Measurements from ENCODE around the gene OR1L4. TPM values are rescaled to one million over a fixed set of nuclear protein-coding genes. Genes with fewer than 3 reads are reported as not detected.

Gene OR1L4, protein sequence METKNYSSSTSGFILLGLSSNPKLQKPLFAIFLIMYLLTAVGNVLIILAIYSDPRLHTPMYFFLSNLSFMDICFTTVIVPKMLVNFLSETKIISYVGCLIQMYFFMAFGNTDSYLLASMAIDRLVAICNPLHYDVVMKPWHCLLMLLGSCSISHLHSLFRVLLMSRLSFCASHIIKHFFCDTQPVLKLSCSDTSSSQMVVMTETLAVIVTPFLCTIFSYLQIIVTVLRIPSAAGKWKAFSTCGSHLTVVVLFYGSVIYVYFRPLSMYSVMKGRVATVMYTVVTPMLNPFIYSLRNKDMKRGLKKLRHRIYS
- total RNA-seq (not detected), polyA plus RNA-seq (ENCODE audit: insufficient read depth, low read depth, low replicate concordance) (not detected)
- long read RNA-seq, donor 1, result 0 reads
- long read RNA-seq, donor 2, result 0 reads

GRCh38 chr9:122723690-122724089, at the start of gene OR1L4:
OR1L4 (plus strand) TSS chr9:122723990; CDS start chr9:122723990, 0 bp downstream.
- TF ChIP-seq CTCF (IDR thresholded peaks at IDR 0.05), result no peak
- no peak within 1 kb of the TSS for H3K4me3 ChIP-seq
- H3K9me3 ChIP-seq, result no peaks in the 10 kb centered on the region
- H3K27ac ChIP-seq, result no peak within 1 kb of the TSS
- intact Hi-C loops (cut with DNase I; ENCODE audit: low total_unique reads), result no loop called here
- DNase-seq, result no peak
- H3K4me1 ChIP-seq, result no peaks in the 10 kb centered on the region
- H3K27me3 ChIP-seq, result no peaks in the 10 kb centered on the region
- no peaks in the 10 kb centered on the region for H3K36me3 ChIP-seq (ENCODE audit: low read depth, missing control alignments)
- WGBS, 2 donors, result 82 to 87% methylated on average over 1 of the region's 1 CpG

DNA sequence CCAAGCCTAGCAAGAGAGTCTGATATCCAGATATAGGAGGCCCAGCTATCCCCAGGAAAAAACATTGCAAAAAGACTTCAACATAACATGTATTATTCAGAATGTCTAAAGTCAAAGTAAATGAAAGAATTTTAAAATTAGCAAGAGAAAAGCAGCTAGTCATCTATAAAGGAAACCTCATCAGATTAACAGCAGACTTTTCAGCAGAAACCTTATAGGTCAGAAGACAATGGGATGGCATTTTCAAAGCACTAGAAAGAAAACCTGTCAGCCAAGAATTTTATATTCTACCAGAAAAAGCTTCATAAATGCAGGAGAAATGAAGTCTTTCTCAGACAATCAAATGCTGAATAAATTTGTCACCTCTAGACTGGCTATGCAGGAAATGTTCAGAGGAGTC, 38.9 kb upstream of the OR1L4 start:
- Histone ChIP-seq H3K4me1 (no peaks in the 10 kb centered on the region), H3K27ac (no peak overlapping the region), H3K9me3 (no peaks in the 10 kb centered on the region), H3K36me3 (ENCODE audit: low read depth, missing control alignments) (no peaks in the 10 kb centered on the region), H3K27me3 (no peaks in the 10 kb centered on the region), H3K4me3 (no peak overlapping the region)
- DNase-seq, result no peak
- TF ChIP-seq CTCF (IDR thresholded peaks at IDR 0.05) (no peak), POLR2A (IDR thresholded peaks at IDR 0.05) (no peak)
- intact Hi-C loops (cut with DNase I; ENCODE audit: low total_unique reads), result no loop called here

DNA sequence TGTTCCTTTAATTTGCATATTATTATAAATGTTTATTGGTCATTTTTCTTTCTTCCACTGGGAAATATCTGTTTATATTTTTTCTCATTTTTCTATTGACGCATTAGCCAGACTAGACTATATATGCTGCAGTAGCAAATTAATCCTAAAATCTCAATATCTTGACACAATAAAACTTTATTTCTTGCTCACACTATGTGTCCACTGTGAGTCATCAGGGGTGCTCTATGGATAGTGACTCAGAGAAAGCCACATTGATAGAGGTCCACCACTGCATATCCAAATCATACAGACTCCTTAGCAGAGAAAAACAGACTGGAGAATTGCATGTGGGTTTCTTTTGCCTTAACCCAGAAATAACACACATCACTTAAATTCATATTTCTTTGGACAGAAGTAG, 28.1 kb upstream of the OR1L4 start:
- Histone ChIP-seq H3K36me3 (ENCODE audit: low read depth, missing control alignments) (no peaks in the 10 kb centered on the region), H3K9me3 (no peaks in the 10 kb centered on the region), H3K4me3 (no peak overlapping the region), H3K4me1 (no peaks in the 10 kb centered on the region), H3K27ac (no peak overlapping the region), H3K27me3 (no peaks in the 10 kb centered on the region)
- DNase-seq, result no peak
- TF ChIP-seq CTCF (IDR thresholded peaks at IDR 0.05) (no peak), POLR2A (IDR thresholded peaks at IDR 0.05) (no peak)
- intact Hi-C loops (cut with DNase I; ENCODE audit: low total_unique reads), result no loop called here
- WGBS, 2 donors, result 83 to 95% methylated on average over 1 of the region's 1 CpG

- TF ChIP-seq POLR2A (IDR thresholded peaks at IDR 0.05) (no peak), CTCF (IDR thresholded peaks at IDR 0.05) (no peak)
- Histone ChIP-seq H3K36me3 (ENCODE audit: low read depth, missing control alignments) (no peaks in the 10 kb centered on the region), H3K27ac (no peak overlapping the region), H3K4me1 (no peaks in the 10 kb centered on the region), H3K4me3 (no peak overlapping the region), H3K27me3 (no peaks in the 10 kb centered on the region), H3K9me3 (no peaks in the 10 kb centered on the region)
- intact Hi-C loops (cut with DNase I; ENCODE audit: low total_unique reads), result no loop called here
- DNase-seq, result no peak
- WGBS, 2 donors, result 85 to 86% methylated on average over 7 of the region's 7 CpGs
Measured at GRCh38 chr9:122718038-122718437, 5.8 kb upstream of the OR1L4 start.

DNA sequence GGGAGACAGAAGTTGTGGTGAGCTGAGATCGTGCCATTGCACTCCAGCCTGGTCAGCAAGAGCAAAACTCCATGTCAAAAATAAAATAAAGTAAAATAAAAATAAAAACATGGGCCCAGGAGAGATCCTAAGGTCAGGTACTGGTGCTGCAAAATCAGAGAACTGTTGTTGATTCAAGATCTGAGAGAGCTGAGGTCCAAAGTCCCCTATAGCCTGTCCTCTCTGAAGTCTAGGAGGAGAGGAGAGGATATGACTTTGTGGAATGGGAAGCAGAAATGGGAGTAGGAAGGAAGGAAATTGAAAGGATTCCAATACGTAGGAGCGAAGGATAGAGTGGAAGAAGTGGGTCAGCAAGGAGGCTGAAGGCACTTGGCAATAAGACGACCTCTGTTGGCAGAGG, 4.6 kb upstream of the OR1L4 start:
- TF ChIP-seq POLR2A (IDR thresholded peaks at IDR 0.05), result no peak
- no peak for TF ChIP-seq CTCF (IDR thresholded peaks at IDR 0.05)
- Histone ChIP-seq H3K27ac (no peak overlapping the region), H3K4me3 (no peak overlapping the region), H3K4me1 (no peaks in the 10 kb centered on the region), H3K36me3 (ENCODE audit: low read depth, missing control alignments) (no peaks in the 10 kb centered on the region), H3K9me3 (no peaks in the 10 kb centered on the region), H3K27me3 (no peaks in the 10 kb centered on the region)
- DNase-seq, result no peak
- WGBS, 2 donors, result 81 to 84% methylated on average over 4 of the region's 4 CpGs
- intact Hi-C loops (cut with DNase I; ENCODE audit: low total_unique reads), result no loop called here
